ENCODE data around the gene SSTR5.

Gene SSTR5

GRCh38 chr16:1093284-1094123 lies 21.0 kb downstream of the SSTR5 start:
- Histone ChIP-seq H3K36me3 (ENCODE audit: control insufficient read depth, insufficient read depth, low read length) (no peaks in the 10 kb centered on the region), H3K27ac (ENCODE audit: low read depth, low read length) (no peak overlapping the region), H3K4me1 (ENCODE audit: control insufficient read depth, insufficient read depth, low read length) (peaks cover 2% of the 10 kb centered on the region; the same call in 1 of the 2 replicates), H3K9me3 (ENCODE audit: control insufficient read depth, insufficient read depth, low read length) (no peaks in the 10 kb centered on the region), H3K9ac (ENCODE audit: low read depth, low read length) (no peak overlapping the region), H3K4me3 (ENCODE audit: low read depth, low read length) (no peak overlapping the region), H3K27me3 (ENCODE audit: control insufficient read depth, insufficient read depth, low read length) (no peaks in the 10 kb centered on the region)

GRCh38 chr16:1094124-1094479 lies 21.6 kb downstream of the SSTR5 start:
- no peak overlapping the region for H3K27ac ChIP-seq (ENCODE audit: low read depth, low read length)
- H3K4me3 ChIP-seq (ENCODE audit: low read depth, low read length): no peak overlapping the region
- no peaks in the 10 kb centered on the region for H3K36me3 ChIP-seq (ENCODE audit: control insufficient read depth, insufficient read depth, low read length)
- H3K4me1 ChIP-seq (ENCODE audit: control insufficient read depth, insufficient read depth, low read length): peaks cover 2% of the 10 kb centered on the region; the same call in 1 of the 2 replicates
- no peak overlapping the region for H3K9ac ChIP-seq (ENCODE audit: low read depth, low read length)
- no peaks in the 10 kb centered on the region for H3K9me3 ChIP-seq (ENCODE audit: control insufficient read depth, insufficient read depth, low read length)
- H3K27me3 ChIP-seq (ENCODE audit: control insufficient read depth, insufficient read depth, low read length): no peaks in the 10 kb centered on the region

- no peak overlapping the region for H3K9ac ChIP-seq (ENCODE audit: low read depth, low read length)
- H3K9me3 ChIP-seq (ENCODE audit: control insufficient read depth, insufficient read depth, low read length): no peaks in the 10 kb centered on the region
- H3K4me3 ChIP-seq (ENCODE audit: low read depth, low read length): no peak overlapping the region
- no peak overlapping the region for H3K27ac ChIP-seq (ENCODE audit: low read depth, low read length)
- no peaks in the 10 kb centered on the region for H3K36me3 ChIP-seq (ENCODE audit: control insufficient read depth, insufficient read depth, low read length)
- no peaks in the 10 kb centered on the region for H3K27me3 ChIP-seq (ENCODE audit: control insufficient read depth, insufficient read depth, low read length)
- H3K4me1 ChIP-seq (ENCODE audit: control insufficient read depth, insufficient read depth, low read length): peaks cover 2% of the 10 kb centered on the region; the same call in 1 of the 2 replicates
These were observed 22.3 kb downstream of the SSTR5 start for GRCh38 chr16:1094601-1095449.

GRCh38 chr16:1095450-1096168 lies 23.1 kb downstream of the SSTR5 start:
- H3K27me3 ChIP-seq (ENCODE audit: control insufficient read depth, insufficient read depth, low read length): no peaks in the 10 kb centered on the region
- H3K36me3 ChIP-seq (ENCODE audit: control insufficient read depth, insufficient read depth, low read length): no peaks in the 10 kb centered on the region
- H3K27ac ChIP-seq (ENCODE audit: low read depth, low read length): no peak overlapping the region
- H3K4me3 ChIP-seq (ENCODE audit: low read depth, low read length): no peak overlapping the region
- no peaks in the 10 kb centered on the region for H3K4me1 ChIP-seq (ENCODE audit: control insufficient read depth, insufficient read depth, low read length)
- H3K9me3 ChIP-seq (ENCODE audit: control insufficient read depth, insufficient read depth, low read length): no peaks in the 10 kb centered on the region
- no peak overlapping the region for H3K9ac ChIP-seq (ENCODE audit: low read depth, low read length)

GRCh38 chr16:1096169-1097082 lies 23.9 kb downstream of the SSTR5 start, which contains the start of gene C1QTNF8:
TSS of gene C1QTNF8 (minus strand) at chr16:1096244. CDS start at chr16:1094922, 1,322 bp downstream.
- no peak within 1 kb of the TSS for H3K27ac ChIP-seq (ENCODE audit: low read depth, low read length)
- H3K4me3 ChIP-seq (ENCODE audit: low read depth, low read length): no peak within 1 kb of the TSS
- H3K36me3 ChIP-seq (ENCODE audit: control insufficient read depth, insufficient read depth, low read length): no peaks in the 10 kb centered on the region
- no peak within 1 kb of the TSS for H3K9ac ChIP-seq (ENCODE audit: low read depth, low read length)
- H3K9me3 ChIP-seq (ENCODE audit: control insufficient read depth, insufficient read depth, low read length): no peaks in the 10 kb centered on the region
- H3K4me1 ChIP-seq (ENCODE audit: control insufficient read depth, insufficient read depth, low read length): no peaks in the 10 kb centered on the region
- no peaks in the 10 kb centered on the region for H3K27me3 ChIP-seq (ENCODE audit: control insufficient read depth, insufficient read depth, low read length)

- Histone ChIP-seq H3K36me3 (ENCODE audit: control insufficient read depth, insufficient read depth, low read length) (no peaks in the 10 kb centered on the region), H3K27ac (ENCODE audit: low read depth, low read length) (no peak overlapping the region), H3K4me3 (ENCODE audit: low read depth, low read length) (no peak overlapping the region), H3K4me1 (ENCODE audit: control insufficient read depth, insufficient read depth, low read length) (no peaks in the 10 kb centered on the region), H3K27me3 (ENCODE audit: control insufficient read depth, insufficient read depth, low read length) (no peaks in the 10 kb centered on the region), H3K9ac (ENCODE audit: low read depth, low read length) (no peak overlapping the region), H3K9me3 (ENCODE audit: control insufficient read depth, insufficient read depth, low read length) (no peaks in the 10 kb centered on the region)
These were observed 24.6 kb downstream of the SSTR5 start for GRCh38 chr16:1097156-1097555.

GRCh38 chr16:1097800-1098199 lies 25.3 kb downstream of the SSTR5 start:
- no peaks in the 10 kb centered on the region for H3K36me3 ChIP-seq (ENCODE audit: control insufficient read depth, insufficient read depth, low read length)
- no peaks in the 10 kb centered on the region for H3K4me1 ChIP-seq (ENCODE audit: control insufficient read depth, insufficient read depth, low read length)
- no peaks in the 10 kb centered on the region for H3K27me3 ChIP-seq (ENCODE audit: control insufficient read depth, insufficient read depth, low read length)

GRCh38 chr16:1098266-1098991 lies 25.9 kb downstream of the SSTR5 start:
- Histone ChIP-seq H3K4me1 (ENCODE audit: control insufficient read depth, insufficient read depth, low read length) (0 out of 2 replicates have a peak, but pooled peaks cover under 1% of the 10 kb centered on the region), H3K4me3 (ENCODE audit: low read depth, low read length) (no peak overlapping the region), H3K9me3 (ENCODE audit: control insufficient read depth, insufficient read depth, low read length) (no peaks in the 10 kb centered on the region), H3K36me3 (ENCODE audit: control insufficient read depth, insufficient read depth, low read length) (no peaks in the 10 kb centered on the region), H3K27ac (ENCODE audit: low read depth, low read length) (no peak overlapping the region), H3K9ac (ENCODE audit: low read depth, low read length) (no peak overlapping the region), H3K27me3 (ENCODE audit: control insufficient read depth, insufficient read depth, low read length) (no peaks in the 10 kb centered on the region)

More at GRCh38 chr16:1097800-1098199, 25.3 kb downstream of the SSTR5 start:
- Histone ChIP-seq H3K4me3 (ENCODE audit: low read depth, low read length) (no peak overlapping the region), H3K27ac (ENCODE audit: low read depth, low read length) (no peak overlapping the region), H3K9ac (ENCODE audit: low read depth, low read length) (no peak overlapping the region), H3K9me3 (ENCODE audit: control insufficient read depth, insufficient read depth, low read length) (no peaks in the 10 kb centered on the region)

GRCh38 chr16:1099189-1100083 lies 26.9 kb downstream of the SSTR5 start:
- Histone ChIP-seq H3K9ac (ENCODE audit: low read depth, low read length) (no peak overlapping the region), H3K36me3 (ENCODE audit: control insufficient read depth, insufficient read depth, low read length) (no peaks in the 10 kb centered on the region), H3K9me3 (ENCODE audit: control insufficient read depth, insufficient read depth, low read length) (no peaks in the 10 kb centered on the region), H3K4me1 (ENCODE audit: control insufficient read depth, insufficient read depth, low read length) (0 out of 2 replicates have a peak, but pooled peaks cover 3% of the 10 kb centered on the region), H3K4me3 (ENCODE audit: low read depth, low read length) (no peak overlapping the region), H3K27ac (ENCODE audit: low read depth, low read length) (no peak overlapping the region), H3K27me3 (ENCODE audit: control insufficient read depth, insufficient read depth, low read length) (no peaks in the 10 kb centered on the region)
